ENCODE results near the gene PUM2.
A peak's percentile ranks its signal among the peaks of the same experiment; 100 is the strongest.
"Not testable (repeated sequence)": the region's sequence is repeated elsewhere in the genome, so short reads cannot be mapped to it uniquely, and the experiment has no call there.

The PUM2 gene

GRCh38 chr2:20350753-20351554, at the start of gene PUM2:
TSS of gene PUM2 (minus strand) at chr2:20350844. CDS start at chr2:20327360, 23,484 bp downstream.
- peak; percentile 89 for DNase-seq

- DNase-seq: no peak
These were observed 49.7 kb upstream of the PUM2 start for GRCh38 chr2:20400306-20400705.

- no peak for DNase-seq
These were observed 48.4 kb upstream of the PUM2 start for GRCh38 chr2:20398956-20399567.

GRCh38 chr2:20397811-20398447, 47.3 kb upstream of the PUM2 start:
- DNase-seq: no peak

GRCh38 chr2:20396356-20397000, 45.8 kb upstream of the PUM2 start:
- no peak for DNase-seq

- no peak for DNase-seq
These were observed 43.3 kb upstream of the PUM2 start for GRCh38 chr2:20393986-20394385.

- no peak for DNase-seq
These were observed 41.5 kb upstream of the PUM2 start for GRCh38 chr2:20391951-20392699.

GRCh38 chr2:20390524-20391123, 40.0 kb upstream of the PUM2 start:
- no peak for DNase-seq

GRCh38 chr2:20384953-20385352, 34.3 kb upstream of the PUM2 start:
- no peak for DNase-seq

GRCh38 chr2:20382965-20383810, 32.5 kb upstream of the PUM2 start:
- no peak for DNase-seq

GRCh38 chr2:20381457-20381856, 30.8 kb upstream of the PUM2 start:
- no peak for DNase-seq

- DNase-seq: no peak
These were observed 28.4 kb upstream of the PUM2 start for GRCh38 chr2:20378891-20379519.

- DNase-seq: no peak
These were observed 27.7 kb upstream of the PUM2 start for GRCh38 chr2:20378341-20378740.

GRCh38 chr2:20377741-20378140, 27.1 kb upstream of the PUM2 start:
- no peak for DNase-seq

GRCh38 chr2:20374982-20375381, 24.3 kb upstream of the PUM2 start:
- DNase-seq: not testable (repeated sequence)

- no peak for DNase-seq
These were observed 22.4 kb upstream of the PUM2 start for GRCh38 chr2:20372896-20373640.

GRCh38 chr2:20371323-20372025, 20.8 kb upstream of the PUM2 start:
- no peak for DNase-seq

GRCh38 chr2:20370191-20370590, 19.5 kb upstream of the PUM2 start:
- DNase-seq: no peak

- DNase-seq: no peak
These were observed 18.7 kb upstream of the PUM2 start for GRCh38 chr2:20369366-20369765.

All from KG1 (cell line).